CD8-positive, alpha-beta memory T cell (primary cell): ENCODE measurements around the gene TMEM144. TPM values are rescaled to one million over a fixed set of nuclear protein-coding genes. Genes with fewer than 3 reads are reported as not detected.

ENCODE experiments used
- CTCF ChIA-PET: fragments of 350-600 bp; sonication (Branson Sonifier 250); formaldehyde crosslinking; loops from one replicate; lab custom pipeline; 2021; ENCODE audit warnings: antibody characterized with exemption; lab: Charles Lee
- POLR2A ChIA-PET: fragments of 350-600 bp; sonication (Branson Sonifier 250); formaldehyde crosslinking; loops from one replicate; lab custom pipeline; 2021; ENCODE audit warnings: antibody characterized with exemption; lab: Charles Lee
- DNase-seq, 5 donors: peaks; one replicate each; pipeline versions ENCODE4 v3.0.0 to v3.0.0-alpha.2; 2020 to 2022; ENCODE audit warnings: mixed read lengths in 1 of 5
- H3K27ac ChIP-seq: one replicate; pipeline ENCODE4 v1.7.0; 2013; ENCODE audit warnings: low read depth, mild to moderate bottlenecking, low read length, moderate library complexity
- H3K27me3 ChIP-seq: 2 replicates; pipeline ENCODE4 v1.7.0; 2013; ENCODE audit warnings: low read length, mild to moderate bottlenecking; ENCODE audit not compliant: insufficient read depth, poor library complexity, severe bottlenecking
- H3K36me3 ChIP-seq: 2 replicates; pipeline ENCODE4 v1.7.0; 2013; ENCODE audit warnings: mild to moderate bottlenecking, low read length, moderate library complexity; ENCODE audit not compliant: insufficient read depth
- H3K4me1 ChIP-seq: 2 replicates; pipeline ENCODE4 v1.7.0; 2013; ENCODE audit warnings: mild to moderate bottlenecking, low read length, moderate library complexity; ENCODE audit not compliant: insufficient read depth
- H3K4me3 ChIP-seq: 2 replicates; pipeline ENCODE4 v1.7.0; 2013; ENCODE audit warnings: mild to moderate bottlenecking, low read length
- H3K9me3 ChIP-seq: 2 replicates; pipeline ENCODE4 v1.7.0; 2013; ENCODE audit warnings: mild to moderate bottlenecking, low read length
- H3K27ac Mint-ChIP-seq, 8 donors: one replicate each; pipeline ENCODE4 v1.8.0; 2020 to 2021; ENCODE audit warnings: mixed read lengths in 8 of 8, mild to moderate bottlenecking in 6 of 8, inconsistent platforms in 3 of 8, moderate library complexity in 3 of 8
- H3K27me3 Mint-ChIP-seq, 2 donors: one replicate each; pipeline ENCODE4 v1.8.0; 2020 to 2021; ENCODE audit warnings: mixed read lengths in 2 of 2, mild to moderate bottlenecking in 1 of 2, moderate library complexity in 1 of 2
- H3K36me3 Mint-ChIP-seq, 3 donors: one replicate each; pipeline ENCODE4 v1.8.0; 2020 to 2021; ENCODE audit warnings: mixed read lengths in 3 of 3, inconsistent platforms in 1 of 3, mild to moderate bottlenecking in 1 of 3
- H3K4me1 Mint-ChIP-seq, 3 donors: one replicate each; pipeline ENCODE4 v1.8.0; 2020 to 2021; ENCODE audit warnings: mixed read lengths in 3 of 3, inconsistent platforms in 1 of 3, mild to moderate bottlenecking in 1 of 3
- H3K4me3 Mint-ChIP-seq, 7 donors: one replicate each; pipeline ENCODE4 v1.8.0; 2020 to 2021; ENCODE audit warnings: mixed read lengths in 7 of 7, mild to moderate bottlenecking in 6 of 7, moderate library complexity in 4 of 7, inconsistent platforms in 2 of 7
- H3K9me3 Mint-ChIP-seq, 5 donors: one replicate each; pipeline ENCODE4 v1.8.0; 2020 to 2022; ENCODE audit warnings: mixed read lengths in 5 of 5, mild to moderate bottlenecking in 3 of 5, moderate library complexity in 2 of 5, inconsistent platforms in 1 of 5
- polyA plus RNA-seq: library from polyadenylated mRNA; unstranded; fragments of 300-500 nt; fragmentation: Illumina TruSeq; gene quantifications from one replicate; pipeline ENCODE4 v1.2.3, GENCODE V29; 2021
- total RNA-seq, 2 experiments: library from RNA; stranded (reverse); gene quantifications; one replicate each; pipeline ENCODE4 v1.2.3, GENCODE V29; 2021

The TMEM144 gene
- total and polyA plus RNA-seq, 3 experiments from 2014 or later, result 0.07 TPM; not detected in 2

DNA sequence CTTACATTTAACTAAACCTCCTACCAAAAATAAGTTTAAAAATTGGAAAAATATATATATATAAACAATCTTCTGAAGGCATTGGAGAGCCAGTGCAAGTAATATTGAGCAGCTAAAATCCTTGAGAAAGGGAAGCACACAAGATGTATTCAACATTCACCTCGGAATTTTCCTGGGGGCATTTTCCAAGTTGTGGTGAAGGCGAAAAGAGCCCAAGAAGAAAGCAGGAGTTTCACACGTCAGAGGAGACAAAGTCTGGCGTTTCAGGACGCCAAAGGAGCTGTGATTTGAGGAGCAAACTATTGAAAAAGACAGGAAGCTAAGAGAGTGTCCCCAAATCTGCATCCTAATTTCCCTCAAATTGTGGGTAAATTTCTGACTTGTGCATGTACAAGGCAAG, 28.4 kb upstream of the TMEM144 start:
- Mint-ChIP-seq H3K36me3 (no peaks in the 10 kb centered on the region), H3K4me1 (no peaks in the 10 kb centered on the region), H3K9me3 (peaks cover 0 to 2% (median 0%) of the 10 kb centered on the region in 5 donors), H3K27ac (no peak overlapping the region), H3K27me3 (no peaks in the 10 kb centered on the region), H3K4me3 (no peak overlapping the region)
- no peaks in the 10 kb centered on the region for H3K4me1 ChIP-seq
- no peak for DNase-seq
- ChIA-PET CTCF (no interaction called here), POLR2A (no interaction called here)
- no peaks in the 10 kb centered on the region for H3K9me3 ChIP-seq
- H3K4me3 ChIP-seq, result no peak overlapping the region
- no peaks in the 10 kb centered on the region for H3K36me3 ChIP-seq
- no peak overlapping the region for H3K27ac ChIP-seq
- H3K27me3 ChIP-seq, result no peaks in the 10 kb centered on the region

DNA sequence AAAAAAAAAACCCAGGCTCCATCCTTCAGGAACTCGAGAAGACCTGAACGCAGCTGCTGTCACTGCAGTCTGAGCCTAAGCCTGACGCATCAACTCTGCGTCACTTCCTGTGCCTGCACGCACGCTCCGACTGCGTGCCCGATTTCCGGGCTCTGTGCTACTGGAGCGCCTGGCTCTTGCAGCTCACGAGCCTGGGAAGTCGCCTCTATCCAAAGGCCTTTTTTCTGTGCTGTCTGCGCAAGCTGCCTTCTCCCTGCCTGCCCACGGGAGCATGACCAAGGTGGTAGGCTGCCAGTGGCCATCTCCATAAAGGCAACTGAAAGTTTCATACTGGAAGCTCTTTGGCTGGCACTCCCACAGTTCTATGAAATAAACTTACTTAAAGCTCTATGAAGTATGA, 27.6 kb upstream of the TMEM144 start:
- H3K9me3 Mint-ChIP-seq, result peaks cover 0 to 2% (median 0%) of the 10 kb centered on the region in 5 donors
- H3K27ac Mint-ChIP-seq, result no peak overlapping the region
- H3K36me3 Mint-ChIP-seq, result no peaks in the 10 kb centered on the region
- ChIA-PET POLR2A (no interaction called here), CTCF (no interaction called here)
- no peak overlapping the region for H3K4me3 Mint-ChIP-seq
- Histone ChIP-seq H3K27me3 (no peaks in the 10 kb centered on the region), H3K9me3 (no peaks in the 10 kb centered on the region), H3K4me1 (no peaks in the 10 kb centered on the region), H3K36me3 (no peaks in the 10 kb centered on the region), H3K4me3 (no peak overlapping the region), H3K27ac (no peak overlapping the region)
- H3K27me3 Mint-ChIP-seq, result no peaks in the 10 kb centered on the region
- DNase-seq, result no peak
- no peaks in the 10 kb centered on the region for H3K4me1 Mint-ChIP-seq

DNA sequence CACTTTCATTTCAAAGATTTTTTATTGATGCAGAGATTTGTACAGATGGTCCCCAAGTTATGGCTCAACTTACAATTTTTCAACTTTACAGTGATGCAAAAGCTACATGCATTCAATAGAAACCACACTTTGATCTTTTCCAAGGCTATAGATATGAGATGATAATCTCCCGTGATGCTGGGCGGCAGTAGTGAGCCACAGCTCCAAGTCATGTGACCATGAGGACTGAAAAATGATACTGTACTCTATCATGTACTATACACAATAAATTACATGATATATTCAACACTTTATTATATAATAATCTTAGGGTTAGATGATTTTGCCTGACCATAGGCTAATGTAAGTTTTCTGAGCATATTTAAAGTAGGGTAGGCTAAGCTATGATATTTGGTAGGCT, 23.5 kb upstream of the TMEM144 start:
- no peaks in the 10 kb centered on the region for H3K4me1 Mint-ChIP-seq
- H3K36me3 Mint-ChIP-seq, result no peaks in the 10 kb centered on the region
- DNase-seq, result no peak
- Histone ChIP-seq H3K9me3 (no peaks in the 10 kb centered on the region), H3K27ac (no peak overlapping the region), H3K27me3 (no peaks in the 10 kb centered on the region), H3K36me3 (no peaks in the 10 kb centered on the region), H3K4me1 (no peaks in the 10 kb centered on the region), H3K4me3 (no peak overlapping the region)
- POLR2A ChIA-PET, result no interaction called here
- H3K9me3 Mint-ChIP-seq, result peaks cover 0 to 6% (median 0%) of the 10 kb centered on the region in 5 donors
- H3K27ac Mint-ChIP-seq, result no peak overlapping the region
- CTCF ChIA-PET, result no interaction called here
- no peaks in the 10 kb centered on the region for H3K27me3 Mint-ChIP-seq
- H3K4me3 Mint-ChIP-seq, result no peak overlapping the region

DNA sequence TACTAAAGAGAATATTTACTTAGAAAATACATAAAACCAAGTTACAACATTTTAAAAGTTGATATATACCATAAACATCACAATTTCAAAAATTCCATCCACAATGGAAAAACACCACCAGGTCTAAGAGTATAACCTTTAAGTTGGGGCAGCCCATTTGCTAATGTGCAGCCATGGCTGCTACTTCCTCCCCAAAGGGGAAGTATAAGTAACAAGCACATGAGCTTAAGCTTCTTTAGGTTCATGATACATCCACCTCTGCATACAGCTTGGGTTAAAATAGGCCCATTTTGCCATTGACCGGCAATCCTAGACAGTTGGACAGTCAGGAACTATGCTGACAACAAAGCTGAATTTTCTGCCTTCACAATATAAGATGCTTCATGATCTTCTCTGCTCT, 20.9 kb upstream of the TMEM144 start:
- H3K4me1 Mint-ChIP-seq, result peaks cover 0 to 3% (median 0%) of the 10 kb centered on the region in 3 donors
- Histone ChIP-seq H3K9me3 (no peaks in the 10 kb centered on the region), H3K27ac (no peak overlapping the region), H3K4me1 (no peaks in the 10 kb centered on the region), H3K27me3 (no peaks in the 10 kb centered on the region), H3K4me3 (no peak overlapping the region), H3K36me3 (no peaks in the 10 kb centered on the region)
- ChIA-PET POLR2A (no interaction called here), CTCF (no interaction called here)
- H3K27me3 Mint-ChIP-seq, result no peaks in the 10 kb centered on the region
- H3K9me3 Mint-ChIP-seq, result peaks cover 0 to 4% (median 0%) of the 10 kb centered on the region in 5 donors
- DNase-seq, result no peak
- H3K4me3 Mint-ChIP-seq, result no peak overlapping the region
- no peaks in the 10 kb centered on the region for H3K36me3 Mint-ChIP-seq
- H3K27ac Mint-ChIP-seq, result no peak overlapping the region

DNA sequence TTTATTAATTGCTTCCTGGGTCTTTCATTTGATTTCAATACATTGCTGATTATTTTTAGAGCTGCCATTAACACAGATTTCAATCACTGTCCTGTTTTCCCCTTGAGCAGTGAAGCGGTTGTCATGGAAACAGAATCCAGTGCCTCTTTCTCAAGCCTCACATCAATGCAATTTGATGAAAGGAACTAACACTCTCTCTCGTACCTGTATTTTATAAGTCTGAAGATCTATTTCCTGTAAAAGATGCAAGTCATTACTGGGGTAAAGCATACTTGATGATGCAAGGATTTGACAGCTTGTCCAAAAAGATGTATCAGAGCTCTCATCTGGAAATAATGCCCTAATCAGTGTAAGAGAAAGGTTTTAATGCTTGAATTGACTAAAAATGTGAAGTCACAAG, 19.6 kb upstream of the TMEM144 start:
- Mint-ChIP-seq H3K36me3 (no peaks in the 10 kb centered on the region), H3K27ac (no peak overlapping the region), H3K4me3 (no peak overlapping the region), H3K27me3 (no peaks in the 10 kb centered on the region), H3K9me3 (peaks cover 0 to 6% (median 0%) of the 10 kb centered on the region in 5 donors), H3K4me1 (peaks cover 0 to 3% (median 0%) of the 10 kb centered on the region in 3 donors)
- Histone ChIP-seq H3K27me3 (no peaks in the 10 kb centered on the region), H3K4me1 (no peaks in the 10 kb centered on the region), H3K4me3 (no peak overlapping the region), H3K9me3 (no peaks in the 10 kb centered on the region), H3K27ac (no peak overlapping the region), H3K36me3 (no peaks in the 10 kb centered on the region)
- ChIA-PET POLR2A (no interaction called here), CTCF (no interaction called here)
- no peak for DNase-seq

DNA sequence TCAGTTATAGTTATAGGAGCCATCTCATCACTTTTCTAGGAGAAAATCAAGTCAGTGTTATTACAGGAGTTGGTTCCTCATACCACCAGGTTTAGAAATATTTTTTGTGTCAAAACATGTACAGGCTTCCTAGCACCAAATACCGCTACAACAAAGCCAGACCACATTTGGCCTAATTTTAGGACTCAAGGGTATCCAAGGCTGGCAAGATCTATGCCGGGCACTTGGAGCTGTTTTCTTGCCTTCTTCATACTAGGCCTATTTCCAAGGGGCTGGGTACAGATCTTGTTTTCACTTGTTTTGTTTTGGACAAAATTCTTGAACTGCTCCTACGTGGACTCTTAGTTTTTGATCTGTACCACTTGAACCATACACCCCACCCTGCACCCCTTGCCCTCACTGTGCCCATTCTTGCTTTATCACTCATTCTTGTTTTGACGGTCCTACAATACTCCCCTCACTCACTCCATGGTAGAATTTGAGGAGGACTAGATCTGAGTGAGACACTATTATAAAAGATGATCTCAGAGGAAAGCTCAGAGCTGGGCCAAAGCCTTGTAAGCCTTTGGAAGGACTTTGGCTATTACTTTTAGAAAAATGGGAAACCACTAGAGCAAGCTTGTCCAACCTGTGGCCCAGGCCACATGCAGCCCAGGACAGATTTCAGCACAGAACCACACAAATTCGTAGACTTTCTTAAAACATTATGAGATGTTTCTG, 17.7 kb upstream of the TMEM144 start:
- H3K36me3 Mint-ChIP-seq, result no peaks in the 10 kb centered on the region
- POLR2A ChIA-PET, result no interaction called here
- H3K27ac Mint-ChIP-seq, result no peak overlapping the region
- Histone ChIP-seq H3K4me1 (no peaks in the 10 kb centered on the region), H3K36me3 (no peaks in the 10 kb centered on the region), H3K27me3 (no peaks in the 10 kb centered on the region), H3K9me3 (no peaks in the 10 kb centered on the region), H3K27ac (no peak overlapping the region), H3K4me3 (no peak overlapping the region)
- peaks cover 0 to 3% (median 0%) of the 10 kb centered on the region in 3 donors for H3K4me1 Mint-ChIP-seq
- H3K4me3 Mint-ChIP-seq, result no peak overlapping the region
- no peak for DNase-seq
- CTCF ChIA-PET, result no interaction called here
- peaks cover 0 to 6% (median 0%) of the 10 kb centered on the region in 5 donors for H3K9me3 Mint-ChIP-seq
- peaks cover 0 to 2% of the 10 kb centered on the region in 2 donors for H3K27me3 Mint-ChIP-seq

DNA sequence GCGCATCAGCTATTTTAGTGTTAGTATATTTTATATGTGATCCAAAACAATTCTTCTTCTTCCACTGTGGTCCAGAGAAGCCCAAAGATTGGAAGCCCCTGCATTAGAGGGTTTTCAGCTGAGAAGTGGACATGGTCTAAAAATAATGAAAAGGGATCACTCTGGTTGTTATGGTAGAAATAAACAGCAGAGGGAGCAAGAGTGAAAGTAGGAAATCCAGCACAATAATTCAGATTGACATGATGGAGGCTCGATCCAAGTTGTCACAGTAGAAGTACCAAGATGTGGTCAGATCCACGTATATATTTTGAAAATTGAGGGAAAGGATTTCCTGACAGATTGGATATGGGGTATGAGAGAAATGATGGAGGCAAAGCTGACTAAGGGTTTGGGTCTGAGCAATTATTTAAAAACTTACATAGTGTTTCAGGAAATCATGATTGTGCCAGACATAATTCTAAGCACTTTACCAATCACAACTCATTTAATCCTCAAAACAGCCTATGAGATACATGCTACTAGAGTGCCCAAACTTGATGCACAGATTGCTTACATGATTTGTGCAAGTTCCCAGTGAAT, 17.0 kb upstream of the TMEM144 start:
- Histone ChIP-seq H3K27me3 (no peaks in the 10 kb centered on the region), H3K4me1 (no peaks in the 10 kb centered on the region), H3K4me3 (no peak overlapping the region), H3K36me3 (no peaks in the 10 kb centered on the region), H3K27ac (no peak overlapping the region), H3K9me3 (no peaks in the 10 kb centered on the region)
- Mint-ChIP-seq H3K4me3 (no peak overlapping the region), H3K4me1 (peaks cover 0 to 3% (median 0%) of the 10 kb centered on the region in 3 donors), H3K36me3 (no peaks in the 10 kb centered on the region), H3K9me3 (peaks cover 0 to 6% (median 0%) of the 10 kb centered on the region in 5 donors), H3K27ac (no peak overlapping the region), H3K27me3 (peaks cover 0 to 2% of the 10 kb centered on the region in 2 donors)
- no peak for DNase-seq
- CTCF ChIA-PET, result no interaction called here
- POLR2A ChIA-PET, result no interaction called here

DNA sequence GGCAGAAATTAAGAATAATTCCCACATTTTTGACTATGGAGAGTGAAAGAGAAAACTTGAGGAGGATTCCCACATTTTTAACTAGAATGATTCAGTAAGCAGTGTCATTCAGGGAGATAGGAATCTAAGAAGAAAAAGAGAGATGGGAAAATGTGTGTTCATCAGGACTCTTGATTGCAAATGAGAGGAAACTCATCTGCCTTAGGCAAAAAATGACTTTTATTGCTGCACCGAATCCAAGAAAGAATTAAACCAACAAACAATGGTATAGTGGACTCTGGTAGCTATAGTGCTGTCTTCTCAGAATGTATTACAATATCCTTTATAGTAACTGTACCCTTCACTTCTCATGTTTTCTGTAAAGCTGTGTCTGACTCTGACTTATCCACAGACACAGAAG, 15.0 kb upstream of the TMEM144 start:
- DNase-seq, result no peak
- no peaks in the 10 kb centered on the region for H3K27me3 ChIP-seq
- no peaks in the 10 kb centered on the region for H3K4me1 ChIP-seq
- Mint-ChIP-seq H3K36me3 (no peaks in the 10 kb centered on the region), H3K9me3 (peaks cover 0 to 3% (median 0%) of the 10 kb centered on the region in 5 donors), H3K27ac (no peak overlapping the region), H3K27me3 (peaks cover 0 to 2% of the 10 kb centered on the region in 2 donors), H3K4me1 (peaks cover 0 to 3% (median 0%) of the 10 kb centered on the region in 3 donors), H3K4me3 (no peak overlapping the region)
- H3K27ac ChIP-seq, result no peak overlapping the region
- ChIA-PET CTCF (no interaction called here), POLR2A (no interaction called here)
- H3K9me3 ChIP-seq, result no peaks in the 10 kb centered on the region
- no peak overlapping the region for H3K4me3 ChIP-seq
- no peaks in the 10 kb centered on the region for H3K36me3 ChIP-seq
